Measurements from ENCODE around the gene HIPK1. TPM values are rescaled to one million over a fixed set of nuclear protein-coding genes. Genes with fewer than 3 reads are reported as not detected.

Gene HIPK1
- total and polyA plus RNA-seq, 2 experiments from 2014 or later = 8.7 to 31.6 TPM

- Histone ChIP-seq H3K79me2 (peaks cover 63% of the 10 kb centered on the region), H3K4me2 (no peak overlapping the region), H3K36me3 (replicated peaks; ENCODE audit: insufficient read depth, low read depth) (no peaks in the 10 kb centered on the region), H3K9me2 (replicated peaks; ENCODE audit: insufficient read depth) (no peaks in the 10 kb centered on the region), H3K4me1 (ENCODE audit: insufficient read depth) (peaks cover 30% of the 10 kb centered on the region), H2AFZ (no peak overlapping the region), H3K27ac (no peak overlapping the region), H3K4me3 (no peak overlapping the region), H4K20me1 (ENCODE audit: insufficient read depth, poor library complexity, severe bottlenecking) (peaks cover 11% of the 10 kb centered on the region), H3K9me3 (ENCODE audit: low read depth) (no peaks in the 10 kb centered on the region), H3K27me3 (no peaks in the 10 kb centered on the region)
- TF ChIP-seq EZH2phosphoT487 (IDR thresholded peaks at IDR 0.05; ENCODE audit: low read depth, severe bottlenecking, unreplicated experiment) (no peak), EZH2 (IDR thresholded peaks at IDR 0.05; ENCODE audit: borderline replicate concordance) (no peak), CTCF (IDR thresholded peaks at IDR 0.05; ENCODE audit: poor library complexity) (no peak)
- no peak for DNase-seq (ENCODE audit: low spot score)
- WGBS (ENCODE audit: low lambda C conversion rate, missing lambda C conversion rate) = 95% methylated on average over 1 of the region's 1 CpG
These were observed 21.8 kb downstream of the HIPK1 start for GRCh38 chr1:113950908-113951307.

- H3K27ac ChIP-seq = no peak overlapping the region
- no peak overlapping the region for H2AFZ ChIP-seq
- DNase-seq (ENCODE audit: low spot score) = no peak
- no peaks in the 10 kb centered on the region for H3K9me3 ChIP-seq (ENCODE audit: low read depth)
- WGBS (ENCODE audit: low lambda C conversion rate, missing lambda C conversion rate) = 100% methylated on average over 2 of the region's 2 CpGs
- H3K4me2 ChIP-seq = no peak overlapping the region
- H3K27me3 ChIP-seq = no peaks in the 10 kb centered on the region
- no peaks in the 10 kb centered on the region for H3K9me2 ChIP-seq (replicated peaks; ENCODE audit: insufficient read depth)
- H3K4me3 ChIP-seq = no peak overlapping the region
- peaks cover 55% of the 10 kb centered on the region for H3K79me2 ChIP-seq
- peaks cover 4% of the 10 kb centered on the region for H4K20me1 ChIP-seq (ENCODE audit: insufficient read depth, poor library complexity, severe bottlenecking)
- H3K36me3 ChIP-seq (replicated peaks; ENCODE audit: insufficient read depth, low read depth) = no peaks in the 10 kb centered on the region
- no peak for TF ChIP-seq EZH2phosphoT487 (IDR thresholded peaks at IDR 0.05; ENCODE audit: low read depth, severe bottlenecking, unreplicated experiment)
- TF ChIP-seq CTCF (IDR thresholded peaks at IDR 0.05; ENCODE audit: poor library complexity) = no peak
- no peak for TF ChIP-seq EZH2 (IDR thresholded peaks at IDR 0.05; ENCODE audit: borderline replicate concordance)
- H3K4me1 ChIP-seq (ENCODE audit: insufficient read depth) = peaks cover 22% of the 10 kb centered on the region
These were observed 22.6 kb downstream of the HIPK1 start for GRCh38 chr1:113951719-113952118.

GRCh38 chr1:113957984-113958383 lies 28.9 kb downstream of the HIPK1 start:
- H3K27me3 ChIP-seq = no peaks in the 10 kb centered on the region
- no peak overlapping the region for H3K4me2 ChIP-seq
- H3K9me3 ChIP-seq (ENCODE audit: low read depth) = no peaks in the 10 kb centered on the region
- TF ChIP-seq EZH2 (IDR thresholded peaks at IDR 0.05; ENCODE audit: borderline replicate concordance) (no peak), CTCF (IDR thresholded peaks at IDR 0.05; ENCODE audit: poor library complexity) (no peak), EZH2phosphoT487 (IDR thresholded peaks at IDR 0.05; ENCODE audit: low read depth, severe bottlenecking, unreplicated experiment) (no peak)
- H3K27ac ChIP-seq = no peak overlapping the region
- H3K9me2 ChIP-seq (replicated peaks; ENCODE audit: insufficient read depth) = no peaks in the 10 kb centered on the region
- no peak overlapping the region for H2AFZ ChIP-seq
- no peaks in the 10 kb centered on the region for H3K36me3 ChIP-seq (replicated peaks; ENCODE audit: insufficient read depth, low read depth)
- no peak overlapping the region for H3K4me3 ChIP-seq
- peaks cover 6% of the 10 kb centered on the region for H3K79me2 ChIP-seq
- no peaks in the 10 kb centered on the region for H3K4me1 ChIP-seq (ENCODE audit: insufficient read depth)
- no peak for DNase-seq (ENCODE audit: low spot score)
- 83% methylated on average over 1 of the region's 1 CpG for WGBS (ENCODE audit: low lambda C conversion rate, missing lambda C conversion rate)
- no peaks in the 10 kb centered on the region for H4K20me1 ChIP-seq (ENCODE audit: insufficient read depth, poor library complexity, severe bottlenecking)

GRCh38 chr1:113958691-113959090 lies 29.6 kb downstream of the HIPK1 start:
- H3K4me3 ChIP-seq = no peak overlapping the region
- WGBS (ENCODE audit: low lambda C conversion rate, missing lambda C conversion rate) = 94% methylated on average over 1 of the region's 1 CpG
- H3K9me2 ChIP-seq (replicated peaks; ENCODE audit: insufficient read depth) = no peaks in the 10 kb centered on the region
- H3K4me1 ChIP-seq (ENCODE audit: insufficient read depth) = no peaks in the 10 kb centered on the region
- no peaks in the 10 kb centered on the region for H3K27me3 ChIP-seq
- no peaks in the 10 kb centered on the region for H3K9me3 ChIP-seq (ENCODE audit: low read depth)
- H3K79me2 ChIP-seq = peaks cover 4% of the 10 kb centered on the region
- H3K36me3 ChIP-seq (replicated peaks; ENCODE audit: insufficient read depth, low read depth) = no peaks in the 10 kb centered on the region
- H2AFZ ChIP-seq = no peak overlapping the region
- TF ChIP-seq CTCF (IDR thresholded peaks at IDR 0.05; ENCODE audit: poor library complexity) (no peak), EZH2phosphoT487 (IDR thresholded peaks at IDR 0.05; ENCODE audit: low read depth, severe bottlenecking, unreplicated experiment) (no peak), EZH2 (IDR thresholded peaks at IDR 0.05; ENCODE audit: borderline replicate concordance) (no peak)
- H4K20me1 ChIP-seq (ENCODE audit: insufficient read depth, poor library complexity, severe bottlenecking) = no peaks in the 10 kb centered on the region
- no peak overlapping the region for H3K27ac ChIP-seq
- H3K4me2 ChIP-seq = no peak overlapping the region
- DNase-seq (ENCODE audit: low spot score) = no peak

Measured in hepatocyte (in vitro differentiated cells).